Neural cell (in vitro differentiated cells): ENCODE measurements around the gene S100A8. TPM values are rescaled to one million over a fixed set of nuclear protein-coding genes. Genes with fewer than 3 reads are reported as not detected.

ENCODE experiments used
- H2AFZ ChIP-seq: fragments of 200-600, 300-800 bp; sonication (generic), shearing (Covaris generic); 2 replicates; pipeline ENCODE4 v1.6.0; 2014; ENCODE audit warnings: low read depth, mild to moderate bottlenecking, antibody characterized with exemption, low read length, moderate library complexity
- H3F3A ChIP-seq: fragments of 200-600 bp; shearing (Covaris generic); 2 replicates; pipeline ENCODE4 v1.6.1; 2016; ENCODE audit warnings: mild to moderate bottlenecking, moderate library complexity, mixed read lengths, antibody characterized with exemption, low read length; ENCODE audit not compliant: insufficient read depth, poor library complexity, severe bottlenecking
- H3K27ac ChIP-seq: fragments of 200-600, 300-800 bp; sonication (generic), shearing (Covaris generic); 2 replicates; pipeline ENCODE4 v1.5.1; 2014; ENCODE audit warnings: mild to moderate bottlenecking, low read length, moderate library complexity
- H3K27me3 ChIP-seq: fragments of 300-800, 200-600 bp; sonication (generic), shearing (Covaris generic); 2 replicates; pipeline ENCODE4 v1.6.0; 2014; ENCODE audit warnings: mild to moderate bottlenecking, low read depth, low read length, moderate library complexity; ENCODE audit not compliant: insufficient read depth
- H3K36me3 ChIP-seq: fragments of 300-800, 200-600 bp; sonication (generic), shearing (Covaris generic); 2 replicates; pipeline ENCODE4 v1.5.1; 2014; ENCODE audit warnings: mild to moderate bottlenecking, antibody characterized with exemption, low read length, moderate library complexity; ENCODE audit not compliant: insufficient read depth
- H3K4me2 ChIP-seq: fragments of 300-800, 200-600 bp; sonication (generic), shearing (Covaris generic); 2 replicates; pipeline ENCODE4 v1.6.0; 2014; ENCODE audit warnings: mild to moderate bottlenecking, low read length
- H3K4me3 ChIP-seq: fragments of 300-800, 200-600 bp; sonication (generic), shearing (Covaris generic); 2 replicates; pipeline ENCODE4 v1.5.1; 2014; ENCODE audit warnings: mild to moderate bottlenecking, low read length, moderate library complexity
- H3K79me2 ChIP-seq: fragments of 200-600 bp; shearing (Covaris generic); replicated peaks from 2 replicates; pipeline ENCODE4 v1.6.0; 2014; ENCODE audit warnings: mild to moderate bottlenecking, low read length, moderate library complexity; ENCODE audit not compliant: insufficient read depth
- H3K9ac ChIP-seq: fragments of 300-800, 200-600 bp; sonication (generic), shearing (Covaris generic); 2 replicates; pipeline ENCODE4 v1.6.1; 2016; ENCODE audit warnings: mild to moderate bottlenecking, low read length, mixed read lengths
- H3K9me2 ChIP-seq: fragments of 200-600 bp; shearing (Covaris generic); 2 replicates; pipeline ENCODE4 v1.6.1; 2016; ENCODE audit warnings: mild to moderate bottlenecking, low read length, mixed read lengths; ENCODE audit not compliant: insufficient read depth
- H3K9me3 ChIP-seq: fragments of 200-600, 300-800 bp; sonication (generic), shearing (Covaris generic); 2 replicates; pipeline ENCODE4 v1.6.1; 2016; ENCODE audit warnings: mild to moderate bottlenecking, mixed run types, low read length, moderate library complexity, mixed read lengths
- H4K20me1 ChIP-seq: fragments of 200-600 bp; shearing (Covaris generic); 2 replicates; pipeline ENCODE4 v1.6.1; 2016; ENCODE audit warnings: mild to moderate bottlenecking, mixed run types; ENCODE audit not compliant: insufficient read depth
- CTCF ChIP-seq: fragments of 450-650 bp; IDR thresholded peaks from 2 replicates; pipeline ENCODE4 v1.5.1; 2014; ENCODE audit warnings: antibody characterized with exemption, mild to moderate bottlenecking, moderate library complexity; ENCODE audit not compliant: poor library complexity, severe bottlenecking
- EP300 ChIP-seq: fragments of 450-650 bp; conservative IDR thresholded peaks from 2 replicates; pipeline ENCODE4 v1.6.1; 2014; ENCODE audit warnings: antibody characterized with exemption, mild to moderate bottlenecking, moderate library complexity; ENCODE audit not compliant: poor library complexity, severe bottlenecking
- EZH2 ChIP-seq: fragments of 200-600, 300-800 bp; shearing (Covaris generic), sonication (generic); IDR thresholded peaks from 2 replicates; pipeline ENCODE4 v1.6.1; 2014; ENCODE audit warnings: antibody characterized with exemption, low read length, borderline replicate concordance, mild to moderate bottlenecking; ENCODE audit not compliant: insufficient read depth, poor library complexity, severe bottlenecking
- MXI1 ChIP-seq: fragments of 450-650 bp; conservative IDR thresholded peaks from 2 replicates; pipeline ENCODE4 v1.6.1; 2014; ENCODE audit warnings: antibody characterized with exemption, mild to moderate bottlenecking; ENCODE audit not compliant: poor library complexity, severe bottlenecking
- POLR2AphosphoS5 ChIP-seq: IDR thresholded peaks from 2 replicates; pipeline ENCODE4 v1.6.1; 2012
- RAD21 ChIP-seq: fragments of 450-650 bp; conservative IDR thresholded peaks from 2 replicates; pipeline ENCODE4 v1.6.1; 2014; ENCODE audit warnings: antibody characterized with exemption, mild to moderate bottlenecking, moderate library complexity
- REST ChIP-seq: IDR thresholded peaks from 2 replicates; pipeline ENCODE4 v1.6.1; 2012; ENCODE audit warnings: borderline replicate concordance
- SMC3 ChIP-seq: fragments of 450-650 bp; conservative IDR thresholded peaks from 2 replicates; pipeline ENCODE4 v1.6.1; 2014; ENCODE audit warnings: antibody characterized with exemption, mild to moderate bottlenecking, moderate library complexity; ENCODE audit not compliant: poor library complexity
- TAF1 ChIP-seq: IDR thresholded peaks from 2 replicates; pipeline ENCODE4 v1.6.1; 2012; ENCODE audit warnings: low read depth
- polyA plus RNA-seq: library from polyadenylated mRNA; depleted of rRNA; stranded (reverse); fragments of >200 nt; gene quantifications from 2 replicates; pipeline ENCODE4 v1.2.3, GENCODE V29; 2014

Gene S100A8
- polyA plus RNA-seq, 1 donor from 2014 or later: not detected

GRCh38 chr1:153366261-153366660, 24.6 kb downstream of the S100A8 start:
- H4K20me1 ChIP-seq: no peaks in the 10 kb centered on the region
- H3K79me2 ChIP-seq: no peaks in the 10 kb centered on the region
- H3K4me2 ChIP-seq: no peak overlapping the region
- no peak overlapping the region for H2AFZ ChIP-seq
- H3K9ac ChIP-seq: no peak overlapping the region
- TF ChIP-seq POLR2AphosphoS5 (no peak), REST (no peak), EP300 (no peak), TAF1 (no peak), MXI1 (no peak), CTCF (no peak), RAD21 (no peak), EZH2 (no peak)
- H3K9me3 ChIP-seq: no peaks in the 10 kb centered on the region
- H3K27me3 ChIP-seq: no peaks in the 10 kb centered on the region
- no peaks in the 10 kb centered on the region for H3K9me2 ChIP-seq
- no peaks in the 10 kb centered on the region for H3F3A ChIP-seq
- H3K4me3 ChIP-seq: no peak overlapping the region
- H3K27ac ChIP-seq: no peak overlapping the region
- H3K36me3 ChIP-seq: no peaks in the 10 kb centered on the region

GRCh38 chr1:153365696-153366095, 25.2 kb downstream of the S100A8 start:
- no peaks in the 10 kb centered on the region for H3K9me2 ChIP-seq
- no peak for TF ChIP-seq POLR2AphosphoS5
- TF ChIP-seq EZH2: no peak
- TF ChIP-seq MXI1: no peak
- no peak for TF ChIP-seq CTCF
- no peak for TF ChIP-seq SMC3
- no peak for TF ChIP-seq EP300
- no peak for TF ChIP-seq REST
- TF ChIP-seq TAF1: no peak
- no peak for TF ChIP-seq RAD21
- no peak overlapping the region for H3K4me3 ChIP-seq
- H4K20me1 ChIP-seq: no peaks in the 10 kb centered on the region
- no peak overlapping the region for H3K9ac ChIP-seq
- H2AFZ ChIP-seq: no peak overlapping the region
- H3K4me2 ChIP-seq: no peak overlapping the region
- no peaks in the 10 kb centered on the region for H3K27me3 ChIP-seq
- no peaks in the 10 kb centered on the region for H3K79me2 ChIP-seq
- no peak overlapping the region for H3K27ac ChIP-seq
- no peaks in the 10 kb centered on the region for H3K36me3 ChIP-seq
- no peaks in the 10 kb centered on the region for H3K9me3 ChIP-seq
- H3F3A ChIP-seq: no peaks in the 10 kb centered on the region
